ENCODE measurements around the gene ZNF646.

ZNF646 gene

DNA sequence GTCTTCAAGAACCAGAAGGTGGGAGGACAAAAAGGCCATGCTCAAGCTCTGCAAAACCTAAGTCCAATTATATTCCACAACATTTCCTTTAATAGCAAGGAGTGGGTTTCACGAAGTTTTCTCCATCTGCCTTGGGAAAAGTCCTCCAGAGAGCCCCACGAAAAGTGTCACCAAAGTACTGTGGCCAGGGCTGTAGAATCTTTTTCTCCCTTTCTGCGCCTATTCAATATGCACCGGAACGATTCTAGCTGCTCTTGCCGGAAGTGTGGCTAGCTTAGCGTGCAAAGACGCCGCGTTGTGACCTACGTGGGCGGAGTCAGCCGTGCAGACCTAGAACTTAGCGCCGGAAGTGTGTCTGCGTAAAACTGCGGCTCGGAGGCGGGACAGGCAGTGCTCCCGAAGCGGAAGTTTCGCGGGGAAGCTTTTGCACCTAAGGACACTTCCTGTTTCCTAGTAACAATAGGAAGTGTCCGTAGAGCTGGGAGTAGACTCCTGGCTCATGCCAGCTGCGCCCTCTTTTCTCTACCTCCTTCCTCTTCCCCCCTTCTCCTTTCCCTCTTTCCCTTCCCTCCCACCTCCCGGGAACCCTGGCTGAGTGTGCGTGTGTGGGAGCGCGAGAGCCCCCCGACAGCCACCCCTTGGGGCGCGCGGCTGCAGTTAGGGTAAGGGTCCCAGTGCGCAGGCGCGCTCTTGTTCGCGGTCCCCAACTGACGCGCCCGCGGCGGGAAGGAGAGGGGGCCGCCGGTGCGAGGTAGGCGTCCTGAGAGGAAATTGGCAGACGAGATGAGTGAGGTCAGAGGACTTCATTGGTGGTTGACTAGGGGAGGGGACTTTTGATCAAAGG lies at the start of gene ZNF646, which contains the start of gene ZNF668:
Gene ZNF646, plus strand, starts transcription at position 453 of the 844 bp plus-strand sequence. CDS start 1,903 bp downstream, outside the sequence.
Gene ZNF668, minus strand, starts transcription at position 271 of the 844 bp plus-strand sequence. CDS start 9,781 bp downstream, outside the sequence.
- peak; percentile 97 for DNase-seq (ENCODE audit: low read depth)

GRCh38 chr16:31025339-31025738 lies 48.9 kb upstream of the ZNF646 start:
- DNase-seq (ENCODE audit: low read depth), result no peak

DNA sequence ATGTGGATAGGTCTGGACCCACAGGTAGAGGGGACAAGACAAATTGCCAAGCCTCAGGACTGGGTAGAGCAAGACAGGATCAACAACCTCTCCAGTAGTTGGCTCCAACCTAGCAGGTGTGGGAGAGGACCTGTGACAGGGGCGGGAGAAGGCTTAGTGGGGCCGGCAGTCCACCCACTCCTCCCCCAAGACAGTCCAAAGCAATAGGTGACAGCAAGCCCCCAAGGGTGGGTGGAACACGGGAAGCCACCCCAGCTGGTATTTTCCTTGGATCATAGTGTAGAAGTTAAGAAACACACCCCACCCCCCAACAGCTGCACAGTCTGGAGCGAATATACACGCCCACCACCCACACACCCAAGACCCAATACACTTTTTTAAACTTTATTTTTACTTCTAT lies 45.0 kb upstream of the ZNF646 start:
- no peak for DNase-seq (ENCODE audit: low read depth)

- no peak for DNase-seq (ENCODE audit: low read depth)
These were observed 42.9 kb upstream of the ZNF646 start for GRCh38 chr16:31031276-31031675.

DNA sequence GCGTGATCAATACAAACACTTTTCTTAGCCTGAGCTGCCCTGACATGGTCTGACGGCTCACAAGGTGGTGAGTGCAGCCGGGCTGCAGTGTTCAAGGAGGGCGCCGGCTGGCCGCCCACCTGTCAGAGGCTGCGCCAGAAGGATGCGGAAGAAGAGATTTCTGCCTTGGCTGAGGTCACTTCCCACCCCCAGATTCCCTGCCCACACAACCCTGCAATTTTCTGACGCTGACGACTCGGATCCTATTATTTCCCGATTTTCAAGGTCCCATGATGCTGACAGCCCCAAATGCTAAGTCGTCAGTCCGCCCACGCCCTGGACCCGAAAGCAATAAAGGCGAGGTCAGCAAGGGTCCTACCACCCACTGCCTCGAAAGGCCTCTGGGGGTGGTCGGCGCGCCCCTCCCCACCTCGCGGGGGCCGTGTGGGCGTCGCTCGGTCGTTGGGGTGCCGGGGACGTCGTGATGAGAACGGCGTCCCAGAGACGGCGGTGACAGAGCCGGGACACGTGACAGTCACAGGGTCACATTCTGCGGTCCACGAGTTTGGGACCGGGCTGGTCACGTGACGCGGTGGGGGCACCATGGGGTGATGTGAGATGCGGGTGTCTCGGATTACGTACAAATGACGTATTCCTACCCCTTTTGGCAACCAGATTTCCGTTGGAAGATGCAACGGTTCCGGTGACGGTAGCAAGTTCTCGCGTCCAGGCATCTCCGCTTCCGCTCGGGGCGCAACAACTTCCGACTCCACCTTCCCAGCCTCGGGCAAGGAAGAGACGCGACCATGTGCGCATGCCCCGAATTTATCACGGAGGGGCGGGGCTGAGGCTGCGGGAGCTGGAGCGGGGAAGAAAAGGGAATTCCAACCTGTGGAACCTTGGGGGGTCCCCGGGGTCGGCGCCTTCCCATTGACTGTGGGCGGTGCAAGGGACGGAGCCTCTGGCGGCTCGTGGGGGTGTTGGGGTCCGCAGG lies 41.2 kb upstream of the ZNF646 start, which contains the start of gene STX4:
Gene STX4, plus strand, starts transcription at position 823 of the 973 bp plus-strand sequence. CDS start 248 bp downstream, outside the sequence.
- peak; percentile 92 for DNase-seq (ENCODE audit: low read depth)

GRCh38 chr16:31033709-31034492 lies 40.3 kb upstream of the ZNF646 start:
- DNase-seq (ENCODE audit: low read depth), result peak; percentile 15

DNA sequence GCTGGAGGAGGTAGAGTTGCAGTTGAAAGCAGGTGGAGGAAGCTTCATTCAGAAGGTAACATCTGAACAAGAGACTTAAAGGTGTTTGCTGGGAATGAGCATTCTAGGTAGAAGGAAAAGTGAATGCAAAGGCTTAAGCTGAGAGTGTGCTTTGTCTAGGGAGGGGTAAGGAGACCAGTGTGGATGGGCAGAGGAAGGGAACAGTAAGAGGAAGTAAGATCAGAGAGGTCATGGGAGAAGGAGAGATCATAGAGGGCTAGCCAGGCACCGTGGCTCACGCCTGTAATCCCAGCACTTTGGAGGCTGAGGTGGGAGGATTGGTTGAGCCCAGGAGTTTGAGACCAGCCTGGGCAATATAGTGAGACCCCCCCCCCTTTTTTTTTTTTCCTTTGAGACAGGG lies 37.5 kb upstream of the ZNF646 start:
- no peak for DNase-seq (ENCODE audit: low read depth)

DNA sequence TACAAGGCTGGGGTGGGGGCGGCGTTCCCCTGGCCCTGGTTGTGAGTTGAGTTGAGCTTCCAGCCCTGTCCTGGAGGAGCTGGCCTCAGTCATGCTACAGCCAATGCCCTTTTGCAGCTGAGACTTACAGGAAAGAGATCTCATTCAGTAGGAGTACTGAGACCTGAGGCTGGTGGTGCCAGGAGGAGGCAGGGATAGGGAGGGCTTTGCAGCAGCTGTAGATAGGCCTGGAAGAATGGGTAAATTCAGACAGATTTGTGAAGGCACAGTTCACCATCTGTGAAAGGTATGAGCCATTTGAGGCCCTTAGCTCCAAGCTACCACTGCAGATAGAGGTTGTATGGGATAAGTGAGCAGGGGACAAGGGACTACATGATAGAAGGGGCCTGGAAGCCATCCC lies 35.2 kb upstream of the ZNF646 start:
- DNase-seq (ENCODE audit: low read depth), result no peak

DNA sequence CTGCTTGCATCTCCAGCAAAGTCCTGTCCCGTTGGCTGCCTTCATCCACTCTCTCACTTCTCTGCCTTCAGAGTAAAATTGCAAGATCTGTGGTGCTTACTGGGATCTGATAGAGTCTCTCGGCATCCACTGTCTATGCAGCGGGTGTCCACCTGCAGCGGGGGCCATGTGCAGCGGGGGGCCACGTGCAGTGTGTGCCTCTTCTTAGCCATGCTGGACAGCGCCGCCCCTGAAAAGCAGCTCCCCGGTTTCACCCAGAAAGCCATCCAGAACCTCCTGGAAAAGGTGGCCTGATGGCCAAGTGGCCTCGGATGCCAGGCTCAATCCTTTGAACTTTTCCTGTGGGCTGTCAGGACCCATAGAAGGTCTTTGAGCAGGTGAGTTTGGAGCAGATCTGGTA lies 31.4 kb upstream of the ZNF646 start:
- no peak for DNase-seq (ENCODE audit: low read depth)

DNA sequence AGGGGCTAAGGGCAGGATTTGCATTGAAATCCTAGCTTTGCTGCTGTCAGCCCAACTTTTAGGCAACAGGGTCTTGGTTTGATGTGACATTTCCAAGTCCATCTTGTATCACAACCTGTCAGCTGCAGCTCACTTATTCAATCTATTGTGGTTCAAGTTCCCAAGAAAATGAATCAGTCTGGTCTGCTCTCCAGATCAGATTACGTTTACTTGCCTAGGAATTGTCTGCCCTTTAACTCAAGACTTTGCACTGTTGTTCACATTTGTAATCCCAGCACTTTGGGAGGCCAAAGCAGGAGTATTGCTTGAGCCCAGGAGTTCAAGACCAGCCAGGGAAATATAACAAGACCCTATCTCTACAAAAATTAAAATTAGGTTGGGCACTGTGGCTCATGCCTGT lies 30.9 kb upstream of the ZNF646 start:
- no peak for DNase-seq (ENCODE audit: low read depth)

DNA sequence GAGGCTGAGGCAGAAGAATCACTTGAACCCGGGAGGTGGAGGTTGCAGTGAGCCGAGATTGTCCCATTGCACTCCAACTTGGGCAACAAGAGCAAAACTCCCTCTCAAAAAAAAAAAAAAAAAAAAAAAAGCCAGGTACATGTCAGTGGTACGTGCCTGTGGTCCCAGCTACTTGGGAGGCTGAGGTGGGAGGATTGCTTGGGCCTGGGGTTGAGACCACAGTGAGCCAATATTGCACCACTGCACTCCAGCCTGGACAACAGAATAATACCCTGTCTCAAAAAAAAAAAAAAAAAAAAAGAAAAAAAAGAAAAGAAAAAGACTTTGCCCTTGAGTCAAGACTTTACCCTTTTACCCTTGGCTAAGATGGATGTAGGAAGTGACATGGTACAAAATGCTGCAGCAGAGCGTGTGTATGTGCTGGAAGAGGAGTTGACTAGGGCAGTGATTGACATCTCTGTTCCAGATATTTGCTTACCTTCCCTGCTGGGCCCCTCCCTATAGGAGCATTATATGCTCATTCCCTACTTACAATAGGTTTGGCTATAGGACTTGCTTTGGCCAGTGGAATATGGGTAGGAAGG lies 30.2 kb upstream of the ZNF646 start:
- DNase-seq (ENCODE audit: low read depth), result no peak

DNA sequence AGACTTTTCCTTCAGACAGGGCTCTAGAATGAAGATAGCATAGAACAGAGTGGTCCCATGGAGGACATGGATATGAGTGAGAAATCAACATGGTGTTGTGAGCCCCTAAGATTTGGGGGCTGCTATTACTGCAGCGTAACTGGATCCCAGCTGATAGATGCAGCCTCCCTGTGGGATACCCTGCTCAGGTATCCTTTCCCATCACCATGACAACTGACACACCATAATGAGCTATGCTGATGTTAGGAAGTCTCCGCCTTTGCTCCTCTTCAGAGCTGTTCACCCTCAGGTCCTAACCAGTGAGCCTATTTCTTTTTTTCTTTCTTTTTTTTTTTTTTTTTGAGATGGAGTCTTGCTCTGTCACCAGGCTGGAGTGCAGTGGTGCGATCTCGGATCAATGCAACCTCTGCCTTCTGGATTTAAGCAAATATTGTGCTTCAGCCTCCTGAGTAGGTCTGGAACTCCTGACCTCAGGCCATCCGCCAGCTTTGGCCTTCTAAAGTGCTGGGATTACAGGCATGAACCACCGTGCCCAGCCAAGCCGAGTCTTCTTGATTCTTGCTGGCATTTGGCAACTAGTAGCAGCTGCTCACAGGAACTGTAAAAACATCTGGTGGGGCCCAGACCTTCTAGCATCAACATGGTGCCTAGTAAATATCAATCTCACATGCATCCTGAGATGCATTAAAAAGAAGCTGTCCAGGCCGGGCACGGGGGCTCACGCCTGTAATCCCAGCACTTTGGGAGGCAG lies 23.8 kb upstream of the ZNF646 start:
- no peak for DNase-seq (ENCODE audit: low read depth)

- peak; percentile 83 for DNase-seq (ENCODE audit: low read depth)
These were observed 22.1 kb upstream of the ZNF646 start for GRCh38 chr16:31052114-31052513.

DNA sequence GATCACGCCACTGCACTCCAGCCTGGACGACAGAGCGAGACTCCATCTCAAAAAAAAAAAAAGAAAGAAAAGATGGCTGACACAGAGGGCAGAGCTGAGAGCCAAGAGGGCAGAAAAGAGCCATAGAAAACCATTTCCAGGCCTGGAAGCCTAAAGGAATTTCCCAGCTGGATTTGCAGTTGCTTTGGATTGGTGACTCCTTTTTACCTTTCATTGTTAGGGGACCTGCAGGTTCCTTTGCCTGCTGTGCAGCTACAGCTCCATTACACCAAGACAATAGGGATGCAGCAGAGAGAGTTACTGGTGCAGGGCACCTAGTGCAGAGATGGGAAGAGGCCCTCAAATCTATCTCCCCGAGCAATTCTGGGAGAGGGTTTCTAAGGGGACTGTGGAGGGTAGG lies 18.6 kb upstream of the ZNF646 start:
- no peak for DNase-seq (ENCODE audit: low read depth)

DNA sequence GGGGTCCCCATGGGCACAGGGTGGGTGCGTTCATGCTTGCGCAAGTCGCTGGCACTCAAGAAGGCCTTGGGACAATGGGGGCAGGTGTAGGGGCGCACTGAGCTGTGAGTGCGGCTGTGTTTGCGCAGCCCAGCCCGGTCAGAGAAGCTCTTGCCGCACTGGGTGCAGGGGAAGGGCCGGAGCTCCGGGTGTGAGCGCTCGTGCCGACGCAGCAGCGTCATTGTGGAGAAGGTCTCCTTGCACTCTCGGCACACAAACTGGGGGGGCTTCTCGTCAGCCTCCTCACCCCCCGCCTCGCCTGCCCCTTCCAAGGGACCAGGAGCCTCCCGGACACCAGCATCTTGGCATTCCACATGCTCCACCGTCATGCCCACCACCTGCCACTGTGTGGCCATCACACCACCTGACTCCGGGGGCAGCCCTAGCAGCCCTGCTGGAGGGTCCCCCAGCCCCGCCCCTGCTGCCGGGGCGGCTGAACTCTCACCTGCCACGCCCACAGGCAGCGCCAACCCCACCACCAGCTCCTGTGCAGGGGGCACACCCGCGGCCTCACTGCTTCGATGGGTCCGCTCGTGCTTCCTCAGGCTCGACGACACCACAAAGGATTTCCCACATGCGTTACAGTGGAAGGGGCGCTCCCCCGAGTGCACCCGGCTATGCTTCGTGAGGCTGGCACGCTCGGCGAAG lies 13.0 kb upstream of the ZNF646 start:
- DNase-seq (ENCODE audit: low read depth), result no peak

DNA sequence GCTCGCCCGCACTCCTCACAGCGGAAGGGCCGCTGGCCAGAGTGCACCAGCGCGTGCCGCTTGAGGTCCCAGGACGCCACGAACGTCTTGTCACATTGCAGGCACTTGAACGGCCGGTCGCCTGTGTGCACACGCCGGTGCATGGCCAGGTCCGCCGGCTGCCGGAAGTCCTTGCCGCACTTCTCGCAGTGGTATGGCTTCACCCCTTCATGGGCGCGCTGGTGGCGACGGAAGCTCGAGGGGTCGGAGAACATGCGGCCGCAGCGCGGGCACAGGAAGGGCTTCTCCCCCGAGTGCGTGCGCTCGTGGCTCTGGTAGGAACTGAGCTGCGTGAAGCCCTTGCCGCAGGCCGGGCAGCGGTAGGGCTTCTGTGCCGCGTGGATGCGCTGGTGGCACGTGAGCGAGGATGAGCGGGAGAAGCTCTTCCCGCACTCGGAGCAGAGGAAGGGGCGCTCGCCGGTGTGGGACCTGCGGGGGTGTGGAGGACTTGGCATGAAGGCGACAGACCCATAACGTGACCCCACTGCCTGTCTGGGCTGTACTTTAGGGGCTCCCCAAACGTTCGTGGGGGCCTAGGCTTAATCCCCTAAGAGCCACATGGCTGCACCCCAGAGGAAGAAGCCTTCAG lies 12.3 kb upstream of the ZNF646 start:
- DNase-seq (ENCODE audit: low read depth), result no peak

GRCh38 chr16:31063495-31063842 lies 10.8 kb upstream of the ZNF646 start:
- no peak for DNase-seq (ENCODE audit: low read depth)

GRCh38 chr16:31063843-31064611 lies 10.2 kb upstream of the ZNF646 start:
- DNase-seq (ENCODE audit: low read depth), result no peak

Data from non-pigmented ciliary epithelial cell (primary cell).